ENCODE data around the gene OR10A7.
A peak's percentile ranks its signal among the peaks of the same experiment; 100 is the strongest.
"Not testable (repeated sequence)": the region's sequence is repeated elsewhere in the genome, so short reads cannot be mapped to it uniquely, and the experiment has no call there.

Gene OR10A7

DNA sequence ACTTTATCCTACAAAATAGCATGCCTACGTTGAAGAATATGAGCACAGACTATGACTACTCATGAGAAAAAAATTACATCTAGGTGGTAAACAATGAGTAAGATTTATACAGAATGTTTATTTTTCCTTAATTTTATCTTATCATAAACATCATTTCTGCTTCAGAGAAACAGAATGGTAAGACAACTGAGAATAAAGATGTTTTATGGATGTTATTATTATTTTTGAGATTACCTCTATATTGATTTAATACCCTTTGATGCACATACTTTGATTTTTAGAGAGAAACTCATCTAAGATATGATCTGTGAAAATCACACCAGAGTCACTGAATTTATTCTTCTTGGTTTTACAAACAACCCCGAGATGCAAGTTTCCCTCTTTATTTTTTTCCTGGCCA is at the start of gene OR10A7:
Gene OR10A7 (plus strand): TSS at position 301 of the 400 bp plus-strand sequence. CDS start 0 bp downstream, at position 301.
- TF ChIP-seq, protein P1, sequence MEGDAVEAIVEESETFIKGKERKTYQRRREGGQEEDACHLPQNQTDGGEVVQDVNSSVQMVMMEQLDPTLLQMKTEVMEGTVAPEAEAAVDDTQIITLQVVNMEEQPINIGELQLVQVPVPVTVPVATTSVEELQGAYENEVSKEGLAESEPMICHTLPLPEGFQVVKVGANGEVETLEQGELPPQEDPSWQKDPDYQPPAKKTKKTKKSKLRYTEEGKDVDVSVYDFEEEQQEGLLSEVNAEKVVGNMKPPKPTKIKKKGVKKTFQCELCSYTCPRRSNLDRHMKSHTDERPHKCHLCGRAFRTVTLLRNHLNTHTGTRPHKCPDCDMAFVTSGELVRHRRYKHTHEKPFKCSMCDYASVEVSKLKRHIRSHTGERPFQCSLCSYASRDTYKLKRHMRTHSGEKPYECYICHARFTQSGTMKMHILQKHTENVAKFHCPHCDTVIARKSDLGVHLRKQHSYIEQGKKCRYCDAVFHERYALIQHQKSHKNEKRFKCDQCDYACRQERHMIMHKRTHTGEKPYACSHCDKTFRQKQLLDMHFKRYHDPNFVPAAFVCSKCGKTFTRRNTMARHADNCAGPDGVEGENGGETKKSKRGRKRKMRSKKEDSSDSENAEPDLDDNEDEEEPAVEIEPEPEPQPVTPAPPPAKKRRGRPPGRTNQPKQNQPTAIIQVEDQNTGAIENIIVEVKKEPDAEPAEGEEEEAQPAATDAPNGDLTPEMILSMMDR (IDR thresholded peaks at IDR 0.05; ENCODE audit: low read depth, low read length, missing control alignments) = no peak
- no peak for DNase-seq (ENCODE audit: extremely low read depth, low read depth)
- no peak within 1 kb of the TSS for H3K4me3 ChIP-seq (replicated peaks; ENCODE audit: low read depth, low read length)

- no peak for DNase-seq (ENCODE audit: extremely low read depth, low read depth)
- TF ChIP-seq, protein P1 (IDR thresholded peaks at IDR 0.05; ENCODE audit: low read depth, low read length, missing control alignments) = no peak
Observed at GRCh38 chr12:55171445-55171844, 49.4 kb upstream of the OR10A7 start.

GRCh38 chr12:55171846-55172245 is 49.0 kb upstream of the OR10A7 start:
- DNase-seq (ENCODE audit: extremely low read depth, low read depth); H3K4me3 ChIP-seq (replicated peaks; ENCODE audit: low read depth, low read length): not testable (repeated sequence)

More at GRCh38 chr12:55171445-55171844, 49.4 kb upstream of the OR10A7 start:
- H3K4me3 ChIP-seq (replicated peaks; ENCODE audit: low read depth, low read length) = no peak overlapping the region

- DNase-seq (ENCODE audit: extremely low read depth, low read depth) = no peak
- TF ChIP-seq, protein P1 (IDR thresholded peaks at IDR 0.05; ENCODE audit: low read depth, low read length, missing control alignments) = no peak
- H3K4me3 ChIP-seq (replicated peaks; ENCODE audit: low read depth, low read length) = no peak overlapping the region
Observed at GRCh38 chr12:55172686-55173085, 48.1 kb upstream of the OR10A7 start.

DNA sequence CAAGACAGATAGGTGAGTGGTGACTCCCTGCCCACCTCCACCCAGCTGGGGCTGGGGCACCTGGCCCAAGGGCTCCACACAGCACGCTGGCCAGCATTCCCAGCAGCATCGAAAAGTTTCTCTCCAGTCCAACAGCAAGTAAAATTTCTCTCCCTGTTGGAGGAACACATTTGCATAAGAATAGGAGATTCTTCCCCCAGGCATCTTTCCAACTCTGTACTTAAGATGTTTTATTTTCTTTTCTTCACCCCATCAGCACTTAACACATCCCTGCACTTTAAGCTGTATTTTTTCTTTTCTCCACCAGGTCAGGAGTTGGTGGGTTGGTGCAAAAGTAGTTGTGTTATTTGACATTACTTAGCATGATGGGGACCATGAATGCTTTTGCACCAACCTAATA is 47.4 kb upstream of the OR10A7 start:
- no peak overlapping the region for H3K4me3 ChIP-seq (replicated peaks; ENCODE audit: low read depth, low read length)
- TF ChIP-seq, protein P1 (IDR thresholded peaks at IDR 0.05; ENCODE audit: low read depth, low read length, missing control alignments) = no peak
- no peak for DNase-seq (ENCODE audit: extremely low read depth, low read depth)

- DNase-seq (ENCODE audit: extremely low read depth, low read depth) = no peak
- TF ChIP-seq, protein P1 (IDR thresholded peaks at IDR 0.05; ENCODE audit: low read depth, low read length, missing control alignments) = no peak
- no peak overlapping the region for H3K4me3 ChIP-seq (replicated peaks; ENCODE audit: low read depth, low read length)
Observed at GRCh38 chr12:55188573-55188972, 32.3 kb upstream of the OR10A7 start.

GRCh38 chr12:55188974-55189556 is 31.8 kb upstream of the OR10A7 start:
- DNase-seq (ENCODE audit: extremely low read depth, low read depth) = peak; percentile 73
- H3K4me3 ChIP-seq (replicated peaks; ENCODE audit: low read depth, low read length) = no peak overlapping the region
- TF ChIP-seq, protein P1 (IDR thresholded peaks at IDR 0.05; ENCODE audit: low read depth, low read length, missing control alignments) = peak; percentile 42
